AG04450 (cell line): ENCODE results near the gene ANKRD37. TPM values are rescaled to one million over a fixed set of nuclear protein-coding genes. Genes with fewer than 3 reads are reported as not detected.

ENCODE experiments used
- CTCF ChIA-PET: fragments of 300-600, 350-600 bp; formaldehyde crosslinking; extraction: SDS; loops from one replicate; lab custom pipeline; 2022; ENCODE audit warnings: antibody characterized with exemption, inconsistent platforms; lab: Charles Lee
- POLR2A ChIA-PET: fragments of 350-600 bp; formaldehyde crosslinking; extraction: SDS; loops from one replicate; lab custom pipeline; 2021; ENCODE audit warnings: antibody characterized with exemption, inconsistent platforms; lab: Yijun Ruan, JAX
- DNase-seq: peaks from one replicate; pipeline ENCODE4 v3.0.0-alpha.2; 2011; ENCODE audit warnings: low read depth, low spot score
- H3K27ac ChIP-seq: one replicate; pipeline ENCODE4 v1.5.1; 2012; ENCODE audit warnings: low read depth, low read length, control low read depth
- H3K27me3 ChIP-seq: one replicate; pipeline ENCODE4 v1.6.0; 2012; ENCODE audit warnings: low read length; ENCODE audit not compliant: control insufficient read depth, insufficient read depth
- H3K4me3 ChIP-seq: 2 replicates; pipeline ENCODE4 v1.5.1; 2011; ENCODE audit warnings: mild to moderate bottlenecking, low read depth, low read length, control low read depth
- H3K9me3 ChIP-seq: 2 replicates; pipeline ENCODE4 v1.5.1; 2012; ENCODE audit warnings: low read length; ENCODE audit not compliant: control insufficient read depth, insufficient read depth
- CTCF ChIP-seq: IDR thresholded peaks from 2 replicates; pipeline ENCODE4 v1.5.1; 2011; ENCODE audit warnings: low read depth, low read length, control low read depth, inconsistent platforms
- polyA plus RNA-seq: library from polyadenylated mRNA; depleted of rRNA; stranded (reverse); fragments of >200 nt; gene quantifications from 2 replicates; pipeline ENCODE4 v1.2.3, GENCODE V29; 2011

Gene ANKRD37
- polyA plus RNA-seq, 1 experiment, result 3.6 TPM

- Histone ChIP-seq H3K27ac (no peak overlapping the region), H3K4me3 (no peak overlapping the region), H3K27me3 (no peaks in the 10 kb centered on the region), H3K9me3 (no peaks in the 10 kb centered on the region)
- TF ChIP-seq CTCF, result no peak
- POLR2A ChIA-PET, result no interaction called here
- CTCF ChIA-PET, result interaction anchor here (0.7 kb wide), 1 partner anchor 32 kb away, joined by 3 read pairs; no protein-coding TSS in a partner anchor
- no peak for DNase-seq
These were observed 39.4 kb upstream of the ANKRD37 start for GRCh38 chr4:185357211-185357610.

GRCh38 chr4:185357733-185358440 is 38.8 kb upstream of the ANKRD37 start:
- Histone ChIP-seq H3K9me3 (no peaks in the 10 kb centered on the region), H3K27ac (peak overlapping the region; percentile 0), H3K4me3 (no peak overlapping the region), H3K27me3 (no peaks in the 10 kb centered on the region)
- ChIA-PET POLR2A (no interaction called here), CTCF (interaction anchor here (0.7 kb wide), 1 partner anchor 31 kb away, joined by 3 read pairs; no protein-coding TSS in a partner anchor)
- DNase-seq, result no peak
- no peak for TF ChIP-seq CTCF

GRCh38 chr4:185358514-185358913 is 38.1 kb upstream of the ANKRD37 start:
- no peak overlapping the region for H3K4me3 ChIP-seq
- TF ChIP-seq CTCF, result no peak
- ChIA-PET POLR2A (no interaction called here), CTCF (no interaction called here)
- no peaks in the 10 kb centered on the region for H3K27me3 ChIP-seq
- H3K27ac ChIP-seq, result no peak overlapping the region
- no peak for DNase-seq
- no peaks in the 10 kb centered on the region for H3K9me3 ChIP-seq

- ChIA-PET CTCF (no interaction called here), POLR2A (no interaction called here)
- no peak for TF ChIP-seq CTCF
- no peak for DNase-seq
- no peaks in the 10 kb centered on the region for H3K9me3 ChIP-seq
- H3K27me3 ChIP-seq, result no peaks in the 10 kb centered on the region
- peak overlapping the region; percentile 63 for H3K27ac ChIP-seq
- H3K4me3 ChIP-seq, result no peak overlapping the region
These were observed 37.7 kb upstream of the ANKRD37 start for GRCh38 chr4:185358959-185359358.

- TF ChIP-seq CTCF, result no peak
- Histone ChIP-seq H3K9me3 (no peaks in the 10 kb centered on the region), H3K4me3 (no peak overlapping the region), H3K27me3 (no peaks in the 10 kb centered on the region), H3K27ac (no peak overlapping the region)
- DNase-seq, result peak; percentile 30
- POLR2A ChIA-PET, result no interaction called here
- CTCF ChIA-PET, result no interaction called here
These were observed 36.7 kb upstream of the ANKRD37 start for GRCh38 chr4:185359767-185360446.
